Stimulated activated CD8-positive, alpha-beta memory T cell treated with anti-CD3 and anti-CD28 coated beads, Interleukin-12 subunit alpha, Interleukin-12 subunit beta, amount 100 ng/mL, for 4 hours (primary cell): Measurements from ENCODE around the gene ACOT6.
"Not testable (repeated sequence)": the region's sequence is repeated elsewhere in the genome, so short reads cannot be mapped to it uniquely, and the experiment has no call there.

Experiments used
- DNase-seq: peaks from one replicate; pipeline ENCODE4 v3.0.0-alpha.2; 2020; ENCODE audit warnings: low read depth

Gene ACOT6

DNA sequence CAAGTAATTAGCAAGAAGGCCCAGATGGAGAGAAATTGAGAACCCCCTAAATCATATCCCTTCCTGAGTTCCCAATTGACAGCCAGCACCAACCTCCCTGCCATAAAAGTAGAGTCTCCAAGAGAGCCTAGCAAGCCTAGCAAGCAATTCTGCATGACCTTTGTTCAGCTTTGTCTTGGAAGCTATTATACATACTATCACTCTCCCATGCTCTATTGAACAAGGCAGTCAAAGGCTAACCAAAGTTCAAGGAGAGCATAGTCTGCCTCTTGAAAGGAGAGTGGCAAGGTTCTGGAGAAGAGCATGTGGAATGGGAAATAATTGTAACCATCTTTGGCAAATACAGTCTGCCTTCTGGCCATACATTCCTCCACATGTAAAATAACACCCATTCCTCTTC, 12.8 kb upstream of the ACOT6 start:
- no peak for DNase-seq

DNA sequence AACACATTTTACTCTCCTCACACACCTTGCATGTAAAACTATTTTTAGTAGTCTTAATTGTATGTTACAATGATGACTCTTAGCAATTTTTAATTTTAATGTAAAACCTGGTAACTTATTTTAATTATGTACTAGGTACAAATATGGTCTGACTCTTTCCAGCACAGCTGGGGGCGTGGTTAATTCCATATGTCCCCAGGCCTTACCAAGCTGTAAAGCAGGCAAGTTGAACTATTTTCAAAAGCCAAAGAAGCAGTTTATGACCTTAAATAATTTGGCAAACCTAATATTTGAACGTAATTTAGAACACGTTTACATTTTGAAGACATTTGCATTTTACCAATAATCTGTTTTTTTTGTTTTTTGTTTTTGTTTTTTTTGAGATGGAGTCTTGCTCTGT, 9.3 kb upstream of the ACOT6 start:
- no peak for DNase-seq

DNA sequence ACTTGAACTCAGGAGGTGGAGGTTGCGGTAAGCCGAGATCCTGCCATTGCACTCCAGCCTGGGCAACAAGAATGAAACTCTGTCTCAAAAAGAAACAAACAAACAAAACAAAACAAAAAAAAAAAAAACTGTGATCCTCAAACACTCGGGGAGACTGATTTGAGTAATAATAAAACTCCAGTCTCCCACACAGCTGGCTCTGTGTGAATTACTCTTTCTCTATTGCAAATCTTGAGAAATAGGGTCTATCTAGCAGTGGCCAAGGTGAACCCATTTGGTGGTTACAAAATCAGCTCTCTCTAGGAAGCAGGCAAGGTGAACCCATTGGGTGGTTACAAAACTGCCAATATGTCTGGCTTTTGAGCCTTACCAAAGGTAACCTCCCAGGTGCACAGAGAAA, 6.0 kb upstream of the ACOT6 start:
- DNase-seq, result no peak

DNA sequence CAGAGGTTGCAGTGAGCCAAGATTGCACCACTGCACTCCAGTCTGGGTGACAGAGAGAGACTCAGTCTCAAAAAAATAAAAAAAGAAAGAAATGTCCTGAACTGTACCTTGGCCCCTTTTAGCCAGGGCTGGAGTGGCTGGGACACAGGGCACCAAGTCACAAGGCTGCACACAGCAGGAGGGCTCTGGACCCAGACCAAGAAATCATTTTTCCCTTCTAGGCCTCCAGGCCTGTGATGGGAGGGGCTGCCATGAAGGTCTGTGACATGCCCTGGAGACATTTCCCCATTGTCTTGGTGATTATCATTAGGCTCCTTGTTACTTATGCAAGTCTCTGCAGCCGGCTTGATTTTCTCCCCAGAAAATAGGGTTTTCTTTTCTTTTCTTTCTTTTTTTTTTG, 5.1 kb upstream of the ACOT6 start:
- no peak for DNase-seq

DNA sequence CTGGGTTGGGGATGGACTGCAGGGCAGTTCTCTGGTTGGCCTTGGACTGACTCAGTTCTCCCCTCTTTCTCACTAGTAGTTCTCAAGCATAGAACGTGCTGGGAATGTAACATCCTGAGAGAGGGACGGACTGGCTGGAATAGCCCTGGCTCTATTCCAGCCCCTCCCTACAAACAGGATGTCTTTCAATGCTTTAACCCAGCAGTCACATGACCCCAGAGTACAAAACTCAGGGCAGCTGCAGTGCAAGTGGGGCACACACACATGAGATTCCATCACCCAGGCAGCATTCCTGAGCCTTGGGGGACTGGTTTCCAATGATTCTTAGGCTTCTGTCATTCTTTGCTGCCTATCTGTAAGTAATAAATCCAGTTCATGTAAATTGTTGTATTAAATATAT, 1.6 kb upstream of the ACOT6 start:
- DNase-seq, result no peak

DNA sequence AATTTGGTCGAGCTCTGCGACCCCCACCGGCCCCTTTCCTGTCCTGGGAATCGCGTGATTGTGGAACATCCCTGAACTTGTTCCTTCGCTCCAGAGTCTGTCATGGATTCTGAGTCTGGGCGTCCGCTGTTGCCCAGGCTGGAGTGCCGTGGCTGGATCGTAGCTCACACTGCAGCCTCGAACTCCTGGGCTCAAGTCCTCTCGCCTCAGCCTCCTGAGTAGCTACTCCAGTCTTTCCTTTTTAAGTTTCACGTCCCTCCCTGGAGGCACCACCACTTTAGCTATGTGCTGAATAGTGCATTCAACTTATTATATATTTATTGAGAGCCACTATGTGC, 698 bp downstream of the ACOT6 start:
- no peak for DNase-seq

DNA sequence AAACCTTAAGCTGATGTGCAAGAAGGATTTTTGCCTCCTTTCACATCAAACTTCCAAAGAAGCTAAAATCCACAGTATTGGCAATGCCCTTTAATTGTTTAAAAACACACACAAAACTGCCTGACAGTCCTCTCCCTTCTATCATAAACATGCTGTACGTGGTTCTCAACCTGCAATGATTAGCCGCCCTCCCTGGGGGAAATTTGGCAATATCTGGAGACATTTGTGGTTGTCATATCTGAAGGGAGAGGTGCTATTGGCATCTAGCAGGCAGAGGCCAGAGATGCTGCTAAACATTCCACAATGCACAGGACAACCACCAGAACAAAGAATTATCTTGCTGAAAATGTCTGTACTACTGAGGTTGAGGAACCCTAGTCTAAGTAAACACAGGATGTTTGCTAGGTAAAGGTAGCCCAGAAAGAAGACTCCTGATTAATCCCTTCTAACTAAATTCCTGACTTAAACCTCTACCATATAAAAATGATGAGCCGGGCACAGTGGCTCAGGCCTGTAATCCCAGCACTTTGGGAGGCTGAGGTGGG, 1.2 kb downstream of the ACOT6 start:
- DNase-seq, result no peak

DNA sequence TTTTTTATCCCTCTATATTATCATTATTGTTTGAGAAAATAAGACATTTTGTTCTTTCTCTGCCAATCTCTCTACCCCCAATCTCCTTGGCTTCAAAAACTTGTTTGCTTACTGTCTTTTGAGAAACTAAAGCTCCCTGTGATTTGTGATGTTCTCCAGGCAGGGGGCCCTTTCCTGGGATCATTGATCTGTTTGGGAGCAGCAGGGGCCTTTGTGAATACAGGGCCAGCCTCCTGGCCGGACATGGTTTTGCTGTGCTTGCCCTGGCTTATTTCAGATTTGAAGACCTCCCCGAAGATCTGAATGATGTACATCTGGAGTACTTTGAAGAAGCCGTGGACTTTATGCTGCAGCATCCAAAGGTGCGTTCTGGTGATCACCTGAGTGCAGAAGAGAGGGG, 4.5 kb downstream of the ACOT6 start:
- no peak for DNase-seq

DNA sequence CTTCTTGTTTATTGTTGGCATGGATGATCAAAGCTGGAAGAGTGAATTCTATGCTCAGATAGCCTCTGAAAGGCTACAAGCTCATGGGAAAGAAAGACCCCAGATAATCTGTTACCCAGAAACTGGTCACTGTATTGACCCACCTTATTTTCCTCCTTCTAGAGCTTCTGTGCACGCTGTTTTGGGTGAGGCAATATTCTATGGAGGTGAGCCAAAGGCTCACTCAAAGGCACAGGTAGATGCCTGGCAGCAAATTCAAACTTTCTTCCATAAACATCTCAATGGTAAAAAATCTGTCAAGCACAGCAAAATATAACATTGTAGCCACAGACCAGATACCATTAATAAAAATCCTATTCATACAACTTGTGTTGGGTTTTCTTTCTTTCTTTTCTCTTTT, 7.2 kb downstream of the ACOT6 start:
- DNase-seq, result no peak

DNA sequence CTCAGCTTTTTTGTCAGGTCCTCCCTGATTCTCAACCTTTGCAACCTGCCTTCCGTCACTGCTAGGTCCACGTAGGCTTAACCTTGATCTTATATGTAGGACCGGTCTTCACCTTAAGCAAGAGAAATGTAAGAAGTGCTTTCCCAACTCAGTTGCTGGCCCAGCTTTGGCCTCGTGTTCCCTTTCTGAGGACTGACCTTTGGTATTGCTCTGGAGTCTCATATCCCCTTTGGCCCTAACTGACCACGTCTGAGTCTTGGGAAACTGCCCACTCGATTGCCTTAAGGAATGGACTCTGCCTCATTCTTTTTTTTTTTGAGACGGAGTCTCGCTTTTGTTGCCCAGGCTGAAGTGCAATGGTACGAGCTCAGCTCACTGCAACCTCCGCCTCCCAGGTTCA, 8.0 kb downstream of the ACOT6 start:
- DNase-seq, result no peak

DNA sequence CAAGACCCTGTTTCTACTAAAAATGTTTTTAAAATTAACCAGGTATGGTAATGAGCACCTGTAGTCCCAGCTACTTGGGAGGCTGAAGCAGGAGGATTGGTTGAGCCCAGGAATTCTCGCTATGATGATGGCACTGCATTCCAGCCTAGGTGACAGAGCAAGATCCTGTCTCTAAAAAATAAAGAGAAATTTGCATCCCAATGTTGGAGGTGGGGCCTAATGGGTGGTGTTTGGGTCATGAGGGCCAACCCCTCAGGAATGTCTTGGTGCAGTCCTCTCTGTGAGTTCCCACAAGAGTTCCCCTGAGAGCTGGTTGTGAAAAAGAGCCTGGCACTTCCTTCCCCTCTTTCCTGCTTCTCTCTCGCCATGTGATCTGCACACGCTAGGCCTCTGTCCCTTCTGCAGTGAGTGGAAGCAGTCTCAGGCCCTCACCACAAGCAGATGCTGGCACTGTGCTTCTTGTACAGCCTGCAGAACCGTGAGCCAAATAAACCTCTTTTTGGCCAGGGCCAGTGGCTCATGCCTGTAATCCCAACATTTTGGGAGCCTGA, 11.3 kb downstream of the ACOT6 start:
- DNase-seq, result no peak

DNA sequence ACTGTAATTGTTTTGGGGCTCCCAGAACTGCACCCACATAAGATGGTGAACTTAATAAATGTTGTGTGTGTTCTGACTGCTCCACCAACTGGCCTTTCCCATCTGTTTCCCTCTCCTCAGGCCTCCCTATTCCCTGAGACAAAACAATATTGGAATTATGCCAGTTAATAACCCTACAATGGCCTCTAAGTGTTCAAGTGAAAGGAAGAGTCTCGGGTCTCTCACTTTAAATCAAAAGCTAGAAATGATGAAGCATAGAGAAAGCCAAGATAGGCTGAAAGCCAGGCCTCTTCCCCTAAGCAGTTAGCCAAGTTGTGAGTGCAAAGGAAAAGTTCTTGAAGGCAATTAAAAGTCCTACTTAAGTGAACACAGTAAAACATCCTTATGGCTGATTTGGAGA, 13.4 kb downstream of the ACOT6 start:
- no peak for DNase-seq

DNA sequence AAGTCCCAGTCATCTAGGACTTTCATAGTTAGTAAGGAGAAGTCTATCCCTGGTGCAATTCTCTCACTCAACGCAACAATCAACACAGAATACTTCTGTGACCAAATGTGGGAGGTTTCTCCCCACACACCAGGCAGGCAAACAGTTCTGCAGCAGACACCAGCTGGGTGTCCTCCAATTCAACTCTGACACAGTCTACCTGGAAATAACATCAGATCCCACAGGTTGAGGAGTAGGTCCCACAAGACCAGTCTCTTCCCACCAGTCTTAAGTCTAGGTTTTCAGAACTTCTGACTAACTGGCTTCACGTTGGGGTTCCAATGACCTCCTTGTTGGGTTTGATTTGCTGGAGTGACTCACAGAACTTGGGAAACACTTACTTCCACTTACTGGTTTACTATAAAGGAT, 14.8 kb downstream of the ACOT6 start:
- no peak for DNase-seq

DNA sequence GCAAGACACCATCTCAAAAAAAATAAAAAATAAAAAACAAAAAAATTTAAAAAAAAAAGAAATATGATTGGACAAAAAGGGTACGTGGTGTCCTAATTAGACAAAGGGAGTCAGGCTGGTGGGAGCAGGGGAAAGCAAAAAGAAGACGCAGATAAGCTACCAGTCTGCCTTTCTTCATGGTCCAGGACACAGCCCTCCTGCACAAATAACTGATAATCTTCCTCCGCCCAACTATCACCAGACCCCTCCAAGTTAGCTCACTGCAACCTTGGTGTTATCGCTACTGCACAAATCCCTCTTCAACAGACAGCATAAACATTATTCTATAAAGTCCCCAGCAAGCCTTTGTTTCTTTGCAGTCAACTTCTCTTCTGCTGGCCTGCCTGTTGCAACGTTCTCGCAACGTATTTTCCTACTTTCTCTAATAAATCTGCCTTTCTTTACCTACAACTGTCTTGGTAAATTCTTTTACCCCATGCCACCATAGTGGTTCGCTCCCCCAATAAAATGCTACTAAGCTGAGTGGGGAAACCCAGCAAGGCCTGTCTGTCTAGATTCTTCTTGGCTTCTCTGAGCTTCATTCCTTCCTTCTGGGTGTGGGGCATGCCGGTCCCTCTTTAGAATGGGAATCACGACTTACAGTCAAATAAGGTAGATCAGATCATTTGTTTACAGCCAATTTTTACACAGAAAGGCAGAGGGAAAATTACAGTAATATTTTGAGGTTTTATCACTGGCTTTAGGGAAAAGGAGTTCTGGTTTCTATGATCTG, 17.9 kb downstream of the ACOT6 start:
- DNase-seq, result no peak

DNA sequence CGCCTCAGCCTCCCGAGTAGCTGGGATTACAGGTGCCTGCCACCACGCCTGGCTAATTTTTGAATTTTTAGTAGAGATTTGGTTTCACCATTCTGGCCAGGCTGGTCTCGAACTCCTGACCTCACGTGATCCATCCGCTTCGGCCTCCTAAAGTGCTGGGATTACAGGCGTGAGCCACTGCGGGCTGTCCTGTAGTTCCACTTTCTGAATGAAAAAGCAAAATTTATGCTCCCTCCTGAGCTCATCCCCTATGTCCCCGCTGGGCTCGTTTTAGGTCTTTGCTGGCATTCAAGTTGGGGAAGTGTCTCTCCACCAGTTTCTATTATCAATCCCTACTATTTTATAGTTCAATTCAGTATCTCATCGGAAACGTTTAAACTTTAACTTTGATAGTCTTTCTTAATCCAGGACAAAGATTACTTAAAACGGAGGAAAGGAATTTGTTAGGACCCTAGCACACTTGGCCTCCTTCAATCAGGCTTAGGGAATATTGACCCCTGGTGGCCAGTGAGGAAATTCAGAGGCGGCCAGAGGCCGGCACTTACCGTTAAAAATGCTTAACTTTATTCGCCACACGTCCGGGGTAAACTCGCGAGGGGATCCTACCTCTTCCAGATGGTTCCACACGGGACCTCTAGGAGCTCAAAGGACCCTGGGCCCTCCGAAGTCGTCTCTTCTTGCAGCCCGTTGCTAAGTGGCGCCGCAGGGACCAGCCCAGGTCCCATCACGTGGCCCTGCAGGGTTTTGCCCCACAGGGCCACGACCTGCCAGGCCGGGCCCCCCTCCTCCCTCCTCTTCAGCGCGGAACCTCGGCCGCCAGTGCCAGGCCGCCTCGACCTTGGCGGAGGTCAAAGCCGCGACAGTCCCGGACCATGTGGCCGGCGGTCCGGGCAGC, 21.0 kb downstream of the ACOT6 start:
- peak; percentile 19 for DNase-seq

DNA sequence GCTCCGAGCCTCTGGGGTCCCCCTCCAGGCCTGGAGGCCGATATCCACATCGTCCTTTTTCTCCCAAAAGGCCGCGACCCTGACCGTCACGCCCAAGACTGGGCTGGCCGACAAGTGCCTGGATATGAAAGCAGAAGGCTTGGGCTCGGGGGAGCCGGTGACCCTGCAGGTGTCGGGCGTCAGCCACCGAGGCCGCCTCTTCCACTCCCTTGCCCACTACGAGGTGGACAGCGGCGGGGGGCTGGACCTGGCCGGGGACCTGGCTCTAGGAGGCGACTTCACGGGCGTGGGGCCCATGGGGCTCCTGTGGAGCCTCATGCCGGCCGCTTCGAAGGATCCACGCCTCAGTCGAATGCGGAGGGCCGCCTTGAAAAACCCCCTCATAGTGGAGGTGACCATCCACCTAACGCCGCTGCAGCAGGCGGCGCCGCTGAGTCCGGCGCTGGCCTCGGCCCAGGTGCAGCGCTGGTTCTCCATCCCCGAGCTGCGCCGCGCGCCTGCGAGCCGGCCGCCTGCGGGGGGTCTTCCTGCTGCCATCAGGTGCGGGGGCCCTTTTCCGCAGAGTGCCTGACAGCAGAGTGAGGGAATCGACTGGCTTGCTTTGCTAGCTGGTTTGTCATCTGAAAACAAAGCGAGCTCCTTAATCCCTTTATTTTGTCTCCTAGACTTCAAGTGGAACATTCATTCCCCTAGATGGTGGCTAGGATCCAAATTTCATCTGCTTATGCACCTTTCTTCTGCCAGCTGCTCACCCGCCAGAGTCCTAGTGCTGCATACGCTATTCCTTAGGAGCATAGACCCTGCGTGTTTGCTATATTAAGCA, 21.9 kb downstream of the ACOT6 start:
- no peak for DNase-seq

DNA sequence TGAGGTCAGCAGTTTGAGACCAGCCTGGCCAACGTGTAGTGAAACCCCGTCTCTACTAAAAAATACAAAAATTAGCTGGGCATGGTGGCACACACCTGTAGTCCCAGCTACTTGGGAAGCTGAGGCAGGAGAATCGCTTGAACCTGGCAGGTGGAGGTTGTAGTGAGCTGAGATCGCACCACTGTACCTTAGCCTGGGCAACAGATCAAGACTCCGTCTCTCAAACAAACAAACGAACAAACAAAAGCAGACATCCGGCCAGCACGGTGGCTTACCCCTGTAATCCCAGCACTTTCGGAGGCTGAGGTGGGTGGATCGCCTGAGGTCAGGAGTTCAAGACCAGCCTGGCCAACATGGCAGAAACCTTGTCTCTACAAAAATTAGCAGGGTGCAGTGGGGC, 24.0 kb downstream of the ACOT6 start:
- not testable (repeated sequence) for DNase-seq

DNA sequence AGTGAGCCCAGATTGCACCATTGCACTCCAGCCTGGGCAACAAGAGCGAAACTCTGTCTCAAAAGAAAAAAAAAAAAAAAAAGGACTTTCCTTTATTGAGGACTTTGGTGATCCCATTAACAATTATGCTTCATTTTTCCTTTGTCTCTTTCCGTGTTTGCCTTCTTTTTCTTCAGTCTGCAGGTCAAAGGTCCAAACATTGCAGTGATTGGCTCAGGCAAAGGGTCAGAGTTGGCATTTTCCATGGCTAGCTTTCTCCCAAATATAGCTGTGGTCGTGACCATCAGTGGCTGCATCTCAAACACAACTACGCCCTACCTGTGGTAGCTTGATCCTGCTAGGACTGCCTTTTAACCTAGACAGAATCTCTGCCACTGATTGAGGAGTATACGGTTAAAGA, 25.5 kb downstream of the ACOT6 start:
- no peak for DNase-seq

DNA sequence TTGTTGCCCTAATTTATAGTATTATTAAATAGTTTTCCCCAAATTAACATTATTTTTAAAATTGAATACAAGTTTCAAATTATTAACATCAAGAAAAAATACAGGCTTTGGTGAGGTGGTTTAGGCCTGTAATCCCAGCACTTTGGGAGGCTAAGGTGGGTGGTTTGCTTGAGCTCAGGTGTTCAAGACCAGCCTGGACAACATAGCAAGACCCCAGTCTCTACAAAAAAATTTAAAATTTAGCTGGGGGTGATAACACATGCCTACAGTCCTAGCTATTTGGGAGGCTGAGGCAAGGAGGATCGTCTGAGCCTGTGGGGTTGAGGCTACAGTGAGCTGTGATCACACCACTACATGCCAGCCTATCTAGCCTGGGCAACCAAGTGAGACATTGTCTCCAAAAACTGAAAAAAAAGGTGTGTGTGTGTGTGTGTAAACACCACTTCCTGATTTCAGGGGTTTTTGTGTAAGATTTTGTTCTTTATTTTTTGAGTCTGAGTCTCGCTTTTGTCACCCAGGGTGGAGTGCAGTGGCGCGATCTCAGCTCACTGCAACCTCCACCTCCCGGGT, 28.6 kb downstream of the ACOT6 start:
- no peak for DNase-seq

DNA sequence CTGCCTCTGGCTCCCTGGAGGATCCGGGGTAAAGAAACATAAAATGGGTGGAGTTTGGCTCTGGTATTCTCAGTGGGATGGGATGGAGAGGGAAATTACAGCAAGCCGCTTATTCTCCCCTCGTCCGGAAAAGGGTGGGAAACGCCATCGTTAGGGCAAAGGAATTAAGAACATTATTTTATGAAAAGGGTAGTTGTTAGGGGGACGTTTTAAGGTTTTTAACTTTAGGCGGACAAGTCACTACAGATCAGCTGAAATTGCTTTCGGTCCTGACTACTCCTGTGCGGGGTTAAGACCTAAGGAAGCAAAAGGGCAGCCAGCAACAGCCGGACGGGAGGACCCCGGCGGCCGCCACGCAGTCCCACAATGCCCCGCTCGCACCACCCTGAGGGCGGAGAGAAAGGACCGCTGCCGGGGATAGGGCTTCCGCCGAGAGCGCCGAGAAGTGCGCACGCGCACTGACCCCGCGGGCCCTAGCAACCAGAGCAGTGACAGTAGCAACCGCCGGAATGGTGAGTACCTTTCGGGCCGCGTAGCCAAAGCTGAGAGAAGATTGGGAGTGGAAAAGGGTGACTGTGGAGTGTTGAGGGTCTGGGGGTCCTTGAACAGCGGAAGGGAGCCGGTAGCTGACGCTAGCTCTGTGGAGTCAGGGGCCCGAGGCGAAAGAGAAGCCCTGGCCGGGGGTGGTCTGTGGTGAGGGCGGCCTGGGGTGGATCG, 32.4 kb downstream of the ACOT6 start, which contains the start of gene DNAL1:
DNAL1 (plus strand) TSS at position 456 of the 717 bp plus-strand sequence; CDS start at position 510, 54 bp downstream.
- peak; percentile 85 for DNase-seq

DNA sequence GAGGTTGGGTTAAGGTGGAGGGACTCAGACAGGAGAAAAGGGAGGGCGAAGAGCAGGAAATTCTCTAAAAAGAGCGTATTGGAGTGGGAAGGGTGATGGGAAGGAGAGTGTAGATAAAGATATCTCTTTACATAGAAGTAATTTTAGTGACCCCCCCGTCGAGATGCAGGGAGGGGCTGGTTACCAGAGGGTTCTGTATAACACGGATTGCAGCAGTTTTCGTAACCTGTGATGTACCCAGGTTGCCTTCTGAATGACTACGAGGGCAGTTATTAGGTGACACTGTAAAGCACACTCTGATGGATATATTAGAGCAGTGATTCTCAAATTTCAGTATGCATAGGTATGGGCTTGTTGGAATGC, 32.9 kb downstream of the ACOT6 start:
- DNase-seq, result no peak
